ENCODE results near the gene RFPL3.
"Not testable (repeated sequence)": the region's sequence is repeated elsewhere in the genome, so short reads cannot be mapped to it uniquely, and the experiment has no call there.

Gene RFPL3

DNA sequence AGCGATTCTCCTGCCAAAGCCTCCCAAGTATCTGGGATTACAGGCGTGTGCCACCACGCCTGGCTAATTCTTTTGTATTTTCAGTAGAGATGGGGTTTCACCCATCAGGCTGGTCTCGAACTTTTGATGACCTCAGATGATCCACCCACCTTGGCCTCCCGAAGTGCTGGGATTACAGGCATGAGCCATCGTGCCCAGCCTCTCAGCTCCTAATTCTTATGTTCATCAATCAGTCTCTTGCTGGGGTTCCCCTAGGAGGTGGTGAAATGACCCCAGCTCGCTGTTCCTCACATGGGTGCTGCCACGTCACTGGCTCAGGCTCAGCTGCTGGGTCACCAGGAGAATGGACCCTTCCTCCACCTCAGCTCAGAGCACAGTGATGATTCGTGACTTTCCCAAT lies at the start of gene RFPL3:
Gene RFPL3, plus strand, starts transcription at position 301 of the 400 bp plus-strand sequence. CDS start 205 bp downstream, outside the sequence.
- DNase-seq (ENCODE audit: low read depth, low spot score) = not testable (repeated sequence)

DNA sequence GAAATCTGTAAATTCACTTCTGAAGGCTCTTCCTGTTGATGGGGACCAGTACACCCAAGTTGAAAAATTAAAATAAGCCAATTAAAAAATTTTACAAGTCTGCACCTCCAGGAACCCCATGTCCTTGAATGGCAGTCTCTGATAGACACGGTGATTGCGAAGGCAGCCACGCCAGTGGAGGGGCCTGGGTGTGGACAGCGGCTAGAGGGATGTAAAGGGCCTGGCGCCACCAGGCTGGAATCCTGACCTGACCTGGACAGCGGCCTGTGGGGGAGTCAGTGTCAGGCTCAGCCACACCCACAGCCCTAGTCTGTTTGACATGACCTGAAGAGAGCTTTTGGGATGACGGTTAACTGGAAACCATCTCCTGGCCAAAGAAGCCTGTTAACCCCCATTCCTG lies 49.5 kb upstream of the RFPL3 start:
- DNase-seq (ENCODE audit: low read depth, low spot score) = no peak

DNA sequence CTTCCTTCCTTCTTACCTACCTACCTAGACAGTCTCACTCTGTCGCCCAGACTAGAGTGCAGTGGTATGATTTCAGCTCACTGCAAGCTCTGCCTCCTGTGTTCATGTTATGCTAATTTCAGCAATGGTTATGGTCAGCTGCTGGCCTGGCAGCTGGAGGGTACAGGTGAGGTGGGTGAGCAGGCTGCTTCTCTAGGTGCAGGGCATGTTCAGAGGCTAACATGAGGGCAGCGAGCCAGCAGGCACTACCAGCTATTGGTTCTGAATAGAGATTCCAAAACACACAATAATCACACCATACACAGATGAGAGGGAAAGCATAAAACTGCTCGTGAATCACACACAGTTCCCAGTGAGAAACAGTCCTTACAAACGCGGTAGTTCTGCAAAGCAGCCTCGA lies 48.7 kb upstream of the RFPL3 start:
- no peak for DNase-seq (ENCODE audit: low read depth, low spot score)

DNA sequence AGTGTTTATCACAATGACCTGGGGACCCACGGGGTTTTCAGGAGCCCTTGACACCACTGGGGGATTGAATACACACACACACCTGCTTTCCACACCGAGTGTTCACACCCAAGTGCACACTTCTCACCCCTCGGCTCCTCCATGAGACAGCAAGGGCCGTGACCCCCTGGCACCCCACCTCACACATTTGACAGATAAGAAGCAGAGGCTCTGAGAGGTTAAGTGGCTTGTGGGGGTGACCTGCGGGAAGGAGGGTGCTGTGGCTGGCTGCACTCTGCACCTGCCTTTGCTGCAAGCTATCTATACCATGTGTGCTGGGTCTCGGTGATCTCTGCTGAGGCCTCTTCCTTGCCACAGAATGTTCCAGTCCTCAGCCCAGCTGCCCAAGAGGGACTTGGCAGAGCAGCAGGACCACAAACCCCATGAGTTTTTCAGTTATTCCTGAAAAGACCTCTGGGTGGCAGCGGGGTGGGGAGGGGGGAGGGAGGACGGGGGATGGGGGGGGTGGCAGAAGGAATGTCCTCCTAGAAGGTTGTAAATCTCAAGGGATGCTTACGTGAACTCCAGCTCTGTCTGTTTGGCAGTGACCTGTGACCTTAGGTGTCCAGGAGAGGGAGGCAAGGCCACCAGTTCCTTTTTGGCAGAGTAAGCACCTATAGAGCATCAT lies 47.9 kb upstream of the RFPL3 start:
- DNase-seq (ENCODE audit: low read depth, low spot score) = no peak

DNA sequence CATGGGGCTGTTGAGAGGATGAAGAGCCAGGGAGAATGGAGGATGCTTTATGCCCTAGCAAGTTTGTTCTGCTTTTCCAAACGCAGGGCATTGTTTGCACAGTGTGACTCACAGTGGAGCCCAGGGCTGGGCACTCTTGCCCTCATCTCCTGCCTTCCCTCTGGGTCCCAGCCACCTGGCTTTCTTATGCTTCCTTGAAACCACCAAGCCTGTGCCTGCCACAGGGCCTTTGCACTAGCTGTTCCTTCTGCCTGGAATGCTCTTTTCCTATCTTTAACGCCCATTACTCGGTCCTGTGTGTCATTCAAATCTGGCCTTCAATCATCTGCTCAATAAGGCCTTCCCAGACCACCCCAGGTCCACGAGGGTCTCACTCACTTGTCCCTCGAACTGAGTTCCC lies 46.9 kb upstream of the RFPL3 start:
- no peak for DNase-seq (ENCODE audit: low read depth, low spot score)

DNA sequence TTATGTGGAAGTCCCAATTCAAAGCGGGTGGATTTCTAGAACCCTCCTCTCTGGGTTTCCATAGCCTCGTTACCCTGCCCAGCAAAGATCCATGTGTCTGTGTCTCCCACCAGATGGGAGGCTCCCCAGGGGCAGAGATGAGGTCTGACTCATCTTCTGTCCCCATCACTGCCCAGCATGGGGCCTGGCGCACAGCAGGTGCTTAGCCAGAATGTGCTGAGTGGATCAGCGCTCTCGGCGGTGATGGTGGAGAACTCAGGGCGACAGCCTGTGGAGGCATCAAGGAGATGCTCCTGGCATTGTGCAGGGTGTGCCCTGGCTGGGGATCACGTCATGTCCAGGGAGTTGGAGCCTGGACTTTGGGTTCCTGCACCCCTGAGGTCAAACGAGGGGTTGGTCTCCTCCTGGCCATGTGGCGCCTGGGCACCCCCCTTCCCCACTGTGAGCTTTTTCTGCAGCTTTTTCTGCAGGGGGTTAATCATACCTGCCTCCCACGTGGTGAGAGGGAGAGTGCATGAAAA lies 46.1 kb upstream of the RFPL3 start:
- no peak for DNase-seq (ENCODE audit: low read depth, low spot score)

DNA sequence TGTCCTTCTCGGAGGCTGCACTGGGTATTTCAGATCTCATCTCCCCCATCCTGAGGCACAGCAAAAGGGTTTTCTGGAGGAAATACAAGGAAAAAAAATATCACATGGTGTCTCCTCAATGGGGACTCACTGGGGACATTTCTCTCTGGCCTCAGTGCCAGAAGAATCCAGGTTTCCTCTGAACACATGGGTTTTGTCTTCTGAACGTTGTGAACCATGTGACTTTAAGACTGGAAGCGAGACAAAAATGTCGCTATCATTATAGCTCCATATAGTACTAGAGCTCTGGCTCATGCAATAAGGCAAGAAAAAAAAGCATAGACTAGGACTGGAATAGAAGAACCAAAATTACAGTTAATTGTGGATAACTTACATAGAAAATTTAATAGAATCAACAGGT lies 44.9 kb upstream of the RFPL3 start:
- no peak for DNase-seq (ENCODE audit: low read depth, low spot score)

DNA sequence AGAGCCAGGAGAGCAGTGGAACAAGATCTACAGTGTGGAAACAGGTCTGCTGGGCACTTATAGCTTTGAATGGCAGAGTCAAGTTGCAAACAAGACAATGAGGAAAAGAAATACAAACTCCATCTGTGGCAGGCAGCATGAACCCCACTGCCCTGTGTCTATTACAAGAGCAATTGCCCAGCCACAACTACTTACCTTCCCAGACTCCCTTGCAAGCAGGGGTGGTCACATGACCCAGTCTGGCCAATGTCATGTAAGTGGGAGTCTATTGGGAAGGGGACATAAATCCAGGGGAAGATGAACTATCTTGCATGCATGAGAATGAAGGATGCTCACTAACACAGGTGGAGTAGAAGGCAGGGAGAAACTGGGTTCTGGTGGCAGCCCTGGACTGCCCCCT lies 44.1 kb upstream of the RFPL3 start:
- DNase-seq (ENCODE audit: low read depth, low spot score) = no peak

DNA sequence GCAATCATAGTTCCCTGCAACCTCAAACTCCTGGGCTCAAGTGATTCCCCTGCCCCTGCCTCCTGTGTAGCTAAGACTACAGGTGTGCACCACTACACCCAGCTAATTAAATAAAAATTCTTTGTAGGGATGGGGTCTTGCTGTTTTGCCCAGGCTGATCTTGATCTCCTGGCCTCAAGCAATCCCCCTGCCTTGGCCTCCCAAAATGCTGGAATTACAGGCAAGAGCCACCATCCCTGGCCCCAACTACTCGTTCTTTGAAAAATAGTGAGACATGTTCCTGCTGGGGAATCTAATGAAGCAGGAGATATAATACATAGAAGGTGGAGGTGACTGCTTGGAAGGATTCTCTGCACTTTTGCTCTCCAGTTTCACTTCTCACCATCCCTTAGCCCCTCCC lies 40.1 kb upstream of the RFPL3 start:
- no peak for DNase-seq (ENCODE audit: low read depth, low spot score)

DNA sequence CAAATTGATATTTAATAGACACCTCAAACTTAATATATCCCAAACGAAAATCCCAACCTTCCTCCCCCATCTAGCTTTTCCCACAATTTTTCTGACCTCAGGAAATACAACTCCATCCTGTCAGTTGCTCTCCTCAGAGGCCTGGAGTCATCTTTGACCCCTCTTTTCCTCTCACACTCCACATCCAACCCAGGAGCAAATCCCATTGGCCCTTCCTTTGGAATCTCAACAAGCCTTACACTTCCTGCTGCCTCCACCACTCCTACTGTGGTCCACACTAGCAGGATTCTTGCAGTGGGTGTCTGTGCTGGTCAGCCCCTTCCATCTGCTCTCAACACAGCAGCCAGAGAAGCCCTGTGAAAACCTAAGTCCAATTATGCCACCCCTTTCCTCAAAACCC lies 39.3 kb upstream of the RFPL3 start:
- DNase-seq (ENCODE audit: low read depth, low spot score) = no peak

DNA sequence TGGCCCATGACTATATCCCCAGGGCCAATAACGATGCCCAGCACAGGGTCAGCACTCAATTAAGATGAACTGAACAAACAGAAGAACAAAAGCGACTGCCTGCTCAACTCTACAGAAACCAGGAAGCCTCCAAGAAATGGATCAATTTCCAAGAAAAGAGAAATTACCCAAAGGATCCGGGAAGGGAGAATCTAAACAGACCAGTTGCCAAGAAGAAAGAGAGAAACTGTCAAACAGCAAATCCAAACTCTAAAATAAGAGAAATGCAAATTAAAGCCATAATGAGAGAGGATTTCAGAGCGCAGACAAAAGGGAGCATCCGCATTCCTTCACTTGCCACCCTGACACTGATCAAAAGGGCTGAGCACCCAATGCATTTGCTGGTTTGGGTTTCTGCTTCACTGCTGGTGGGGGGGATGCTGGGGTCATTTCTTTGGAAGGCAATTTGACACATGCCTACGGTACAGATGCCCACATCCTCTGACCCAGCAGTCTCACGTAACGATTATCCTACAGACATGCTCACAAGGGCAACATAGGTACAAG lies 37.7 kb upstream of the RFPL3 start:
- DNase-seq (ENCODE audit: low read depth, low spot score) = no peak

DNA sequence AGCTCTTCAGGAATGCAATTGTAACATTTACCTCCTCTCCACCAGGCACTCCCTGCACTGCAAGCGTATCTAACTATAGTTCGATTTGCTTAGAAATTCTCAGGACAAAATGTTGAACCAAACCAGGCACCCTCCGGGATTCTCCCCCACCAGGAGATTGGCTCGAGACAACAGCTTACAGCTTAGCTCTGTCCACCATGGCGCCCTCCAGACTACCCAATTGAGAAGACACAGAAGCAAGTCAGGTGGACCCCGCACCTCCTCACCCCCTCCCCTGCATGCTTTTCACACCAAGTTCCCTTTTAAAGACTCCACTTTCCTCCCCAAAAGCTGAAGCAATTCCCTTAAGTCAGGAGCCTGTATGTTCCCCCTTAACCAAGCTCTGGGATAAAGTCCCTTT lies 34.7 kb upstream of the RFPL3 start:
- DNase-seq (ENCODE audit: low read depth, low spot score) = no peak

DNA sequence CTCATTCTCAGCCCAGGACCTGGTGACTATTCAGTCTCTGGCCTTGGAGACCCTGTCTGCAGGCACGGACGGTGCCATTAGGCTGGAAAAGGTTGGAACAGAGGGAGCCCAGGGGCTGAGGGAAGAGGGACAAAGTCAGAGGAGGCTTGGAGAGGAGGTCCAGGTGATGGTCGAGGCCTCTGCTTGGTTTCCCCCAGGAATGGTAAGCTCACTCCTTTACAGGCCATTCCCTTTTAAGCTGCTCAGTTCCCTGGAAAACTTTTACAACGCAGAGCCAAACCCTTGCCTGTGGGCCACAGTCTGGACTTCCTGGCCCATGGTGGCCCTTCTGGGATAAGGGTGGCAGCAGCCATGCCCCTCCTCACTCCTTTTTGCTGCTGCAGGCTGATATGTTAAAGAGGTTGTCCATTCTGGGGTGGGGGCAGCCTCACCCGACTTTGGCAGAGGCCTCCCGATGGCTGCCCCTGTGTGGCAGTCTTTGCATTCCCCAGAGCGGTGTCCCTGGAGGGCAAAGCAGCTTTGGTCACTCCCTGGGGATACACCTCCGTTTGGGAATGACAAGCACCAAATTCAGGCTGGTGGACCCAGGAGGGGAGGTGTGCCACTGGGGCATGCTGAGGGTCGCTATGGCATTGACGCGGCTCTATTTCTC lies 34.0 kb upstream of the RFPL3 start:
- no peak for DNase-seq (ENCODE audit: low read depth, low spot score)

DNA sequence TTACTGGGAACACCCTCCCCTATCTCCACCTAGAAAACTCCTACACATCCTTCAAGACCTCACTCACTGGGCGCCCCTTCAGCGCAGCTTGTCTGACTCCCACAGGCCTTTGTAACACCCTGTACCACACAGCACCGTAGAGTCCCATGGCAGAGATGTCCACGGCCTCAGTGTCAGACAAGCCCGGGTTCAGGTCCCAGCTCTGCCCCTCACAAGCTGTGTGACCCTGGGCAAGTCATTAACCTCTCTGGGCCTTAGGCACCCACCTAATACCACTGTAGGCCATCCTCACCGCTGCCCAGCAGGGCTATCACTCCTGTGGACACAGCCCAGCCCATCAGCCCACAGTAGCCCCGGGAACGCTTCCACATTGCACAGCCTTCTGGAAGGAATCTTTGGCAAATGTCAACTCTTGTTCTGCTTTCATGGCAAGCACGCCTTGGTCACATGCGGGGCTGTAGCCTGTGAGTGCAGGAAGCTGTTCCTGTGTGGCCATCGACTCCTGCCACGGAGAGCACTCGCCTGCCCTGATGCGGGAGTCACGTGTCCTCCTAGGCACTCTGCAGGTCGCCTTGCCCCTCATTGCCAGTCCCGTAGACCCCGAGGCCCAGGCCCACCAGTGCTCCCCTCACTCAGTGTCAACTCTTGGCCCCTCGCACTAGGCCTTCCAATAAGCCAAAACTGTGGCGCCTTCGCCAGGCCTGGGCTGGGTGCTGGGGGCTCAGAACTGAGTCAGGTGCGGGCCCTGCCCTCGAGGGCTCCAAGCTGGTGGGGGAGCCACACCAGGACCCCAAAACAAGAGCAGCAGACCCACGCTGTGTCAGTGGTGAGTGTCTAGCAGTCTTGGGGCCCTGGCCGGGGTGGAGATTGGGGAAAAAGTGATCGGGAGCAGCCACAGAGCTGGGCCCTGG lies 32.9 kb upstream of the RFPL3 start:
- no peak for DNase-seq (ENCODE audit: low read depth, low spot score)

DNA sequence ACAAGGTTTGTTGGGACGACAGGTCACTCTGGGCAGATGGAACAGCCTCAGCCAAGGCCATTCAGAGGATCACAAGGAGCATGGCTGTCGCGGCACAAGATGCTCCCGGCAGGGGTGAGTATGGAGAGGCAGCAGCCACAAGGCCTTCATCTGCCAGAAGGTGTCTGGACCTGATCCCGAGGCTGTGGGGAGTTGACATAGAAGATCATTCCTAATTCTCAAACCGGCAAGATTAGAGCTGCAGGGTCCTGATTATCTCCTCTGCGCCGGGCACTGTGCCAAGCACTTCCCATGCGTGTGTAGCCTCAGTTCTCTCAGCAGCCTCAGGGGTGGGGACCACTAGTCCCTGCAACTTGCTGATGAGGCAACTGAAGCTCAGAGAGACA lies 32.3 kb upstream of the RFPL3 start:
- peak; percentile 16 for DNase-seq (ENCODE audit: low read depth, low spot score)

DNA sequence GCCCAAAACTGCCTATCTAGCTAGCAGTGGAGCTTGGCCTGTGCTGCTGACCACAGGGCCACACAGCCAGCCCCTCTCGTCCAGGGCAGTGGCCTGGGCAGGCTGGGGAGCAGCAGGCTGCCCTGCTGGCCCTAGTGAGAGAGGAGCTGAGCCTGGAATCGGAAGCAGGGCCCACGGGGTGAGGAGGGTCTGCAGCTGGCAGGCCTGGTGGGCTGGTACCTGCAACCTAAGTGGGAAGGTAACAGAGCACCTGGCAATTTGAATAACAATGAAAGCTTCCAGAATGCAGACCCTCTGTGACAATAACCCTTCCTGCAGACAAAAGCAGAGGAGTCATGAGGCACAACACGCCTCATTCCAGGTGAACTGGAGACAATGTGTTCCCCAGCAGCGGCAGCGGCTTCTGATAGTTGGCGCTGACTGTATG lies 31.8 kb upstream of the RFPL3 start:
- no peak for DNase-seq (ENCODE audit: low read depth, low spot score)

DNA sequence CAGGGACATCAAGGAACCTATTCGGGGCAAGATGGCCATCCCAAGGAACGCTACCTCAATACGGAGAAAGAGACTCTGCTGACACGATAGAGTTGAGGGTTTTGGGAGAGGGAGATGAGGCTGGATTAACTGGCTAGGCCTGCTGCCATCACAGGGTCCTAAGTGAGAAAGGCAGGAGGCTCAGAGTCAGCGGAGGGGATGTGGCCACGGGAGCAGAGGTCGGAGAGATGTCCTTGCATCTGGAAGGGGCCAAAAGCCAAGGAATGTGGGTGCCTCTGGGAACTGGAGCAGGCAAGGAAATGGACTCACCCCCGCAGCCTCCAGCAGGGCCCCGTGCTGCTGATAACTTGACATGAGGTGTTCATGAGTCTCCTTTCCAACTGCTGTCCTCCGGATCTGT lies 31.0 kb upstream of the RFPL3 start:
- DNase-seq (ENCODE audit: low read depth, low spot score) = no peak

DNA sequence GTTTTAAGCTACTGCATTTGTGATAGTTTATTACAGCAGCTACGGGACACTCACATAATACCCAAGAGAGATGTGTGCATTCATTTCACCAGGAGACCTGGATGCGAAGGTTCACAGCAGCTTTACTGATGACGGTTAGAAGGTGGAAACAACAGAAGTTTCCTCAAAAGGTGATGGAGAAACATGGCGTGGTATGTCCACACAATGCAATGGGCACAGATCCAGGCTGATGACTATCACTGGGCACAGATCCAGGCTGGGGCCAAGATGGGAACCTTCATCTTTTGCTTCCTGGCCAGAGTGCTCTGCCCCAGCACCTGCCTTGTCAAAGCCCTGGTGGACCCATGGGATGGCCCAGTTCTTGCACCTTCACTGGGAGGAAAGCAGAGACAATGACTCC lies 30.6 kb upstream of the RFPL3 start:
- DNase-seq (ENCODE audit: low read depth, low spot score) = no peak

DNA sequence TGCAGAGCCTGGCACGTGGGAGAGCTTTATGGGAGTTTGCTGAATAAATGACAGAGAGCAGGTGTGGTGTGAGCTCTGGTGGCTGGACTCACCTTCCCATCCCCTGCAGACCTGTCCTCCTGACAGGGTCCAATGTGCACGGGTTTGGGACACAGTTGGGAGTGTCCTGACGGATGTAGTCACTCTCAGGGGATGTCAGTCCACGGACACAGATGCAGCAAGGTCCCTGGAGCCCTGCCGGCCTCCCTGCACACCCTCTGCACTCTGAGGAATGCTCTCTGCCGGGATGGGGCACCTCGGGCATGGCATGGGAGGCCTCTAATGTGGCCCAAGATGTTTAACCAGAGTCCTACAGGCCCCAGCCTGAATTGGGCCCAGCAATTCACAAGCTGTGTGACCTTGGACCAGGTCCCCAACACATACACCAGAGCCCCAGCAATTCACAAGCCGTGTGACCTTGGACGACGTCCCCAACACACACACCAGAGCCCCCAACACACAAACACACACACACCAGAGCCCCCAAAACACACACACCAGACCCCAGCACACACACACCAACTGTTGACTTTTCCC lies 30.0 kb upstream of the RFPL3 start:
- no peak for DNase-seq (ENCODE audit: low read depth, low spot score)

DNA sequence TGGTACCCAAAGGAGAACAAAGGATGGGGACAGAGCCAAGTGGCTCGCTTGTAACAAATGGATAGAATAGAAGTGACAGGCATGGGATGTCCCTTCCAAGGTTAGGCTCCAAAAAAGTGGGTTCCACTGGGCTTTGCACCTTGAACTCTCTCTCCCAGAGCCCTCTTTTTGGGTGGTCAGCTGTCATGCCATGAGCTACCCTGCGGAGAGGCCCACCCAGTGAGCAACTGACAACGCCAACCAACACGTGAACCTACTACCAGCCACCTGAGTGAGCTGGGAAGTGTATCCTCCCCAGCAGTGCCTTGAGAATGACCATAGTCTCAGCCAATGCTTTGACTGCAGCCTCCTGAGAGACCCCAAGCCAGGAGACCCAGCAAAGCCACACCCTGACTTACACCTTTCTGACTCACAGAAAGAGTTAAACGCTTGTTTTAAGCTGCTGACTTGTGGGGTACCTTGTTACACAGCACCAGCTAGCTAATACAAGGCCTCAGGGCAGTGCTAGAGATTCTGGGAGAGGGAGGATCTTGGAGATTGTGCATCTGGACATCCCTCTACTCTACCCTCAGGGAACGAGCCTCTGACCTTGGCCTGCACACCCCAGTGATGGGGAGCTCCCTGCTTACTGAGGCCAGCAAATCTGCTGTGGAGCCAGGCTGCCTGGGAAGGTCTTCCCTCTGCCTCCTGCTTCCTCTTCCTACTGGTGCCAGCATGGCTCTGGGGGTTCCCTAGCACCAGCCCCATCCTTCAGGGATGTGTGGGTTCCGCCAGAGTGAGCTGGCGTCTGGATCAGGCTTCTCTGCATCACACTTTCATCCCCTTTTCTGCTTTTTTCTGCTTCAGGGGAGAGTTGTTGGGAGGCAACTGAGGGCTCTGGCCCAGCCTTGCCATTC lies 29.1 kb upstream of the RFPL3 start:
- DNase-seq (ENCODE audit: low read depth, low spot score) = no peak

DNA sequence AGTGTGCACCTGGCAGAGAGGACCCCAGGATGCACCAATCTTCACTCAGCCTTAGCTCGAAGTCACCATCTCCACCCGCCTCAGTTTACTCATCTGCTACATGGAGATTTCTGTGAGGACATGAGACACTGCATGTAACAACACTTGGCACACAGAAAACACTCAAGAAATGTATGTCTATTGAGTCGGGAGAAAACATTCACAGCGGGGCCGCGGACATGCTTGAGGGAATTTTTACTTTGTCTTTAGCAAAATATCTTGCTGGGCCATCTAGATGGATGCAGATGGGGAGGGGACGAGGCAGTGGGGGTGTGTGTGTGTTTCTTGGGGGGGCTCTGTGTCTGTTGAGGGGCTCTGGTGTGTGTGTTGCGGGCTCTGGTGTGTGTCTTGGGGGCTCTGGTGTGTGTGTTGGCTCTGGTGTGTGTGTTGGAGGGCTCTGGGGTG lies 28.4 kb upstream of the RFPL3 start:
- no peak for DNase-seq (ENCODE audit: low read depth, low spot score)

Data from astrocyte of the hippocampus (primary cell).